Ascending aorta (tissue), 2 donors: Measurements from ENCODE around the gene IFNA14. TPM values are rescaled to one million over a fixed set of nuclear protein-coding genes. Genes with fewer than 3 reads are reported as not detected.

ENCODE experiments used
- DNase-seq, 2 donors: peaks; one replicate each; pipeline ENCODE4 v3.0.0-alpha.2; 2019; ENCODE audit warnings: low spot score in 2 of 2
- H3K27ac ChIP-seq, 2 donors: fragments of 200-600 bp; sonication (generic); one replicate each; pipeline ENCODE4 v1.5.1; 2016 to 2017; ENCODE audit warnings: mild to moderate bottlenecking in 1 of 2
- H3K27me3 ChIP-seq: fragments of 200-600 bp; sonication (generic); one replicate; pipeline ENCODE4 v1.5.1; 2017
- H3K36me3 ChIP-seq, 2 donors: fragments of 200-600 bp; sonication (generic); one replicate each; pipeline ENCODE4 v1.5.1; 2016
- H3K4me1 ChIP-seq, 2 donors: fragments of 200-600 bp; sonication (generic); one replicate each; pipeline ENCODE4 v1.5.1; 2016 to 2017; ENCODE audit warnings: mild to moderate bottlenecking in 1 of 2
- H3K4me3 ChIP-seq, 2 donors: fragments of 200-600 bp; sonication (generic); one replicate each; pipeline ENCODE4 v1.5.1; 2016 to 2017; ENCODE audit warnings: mild to moderate bottlenecking in 1 of 2
- H3K9me3 ChIP-seq, 2 donors: fragments of 200-600 bp; sonication (generic); one replicate each; pipeline ENCODE4 v1.5.1; 2016
- CTCF ChIP-seq, 3 experiments: fragments of 200-600 bp in 2 of 3; fragments of 450-650 bp in 1 of 3; sonication (generic) in 2 of 3; IDR thresholded peaks; one replicate each; pipeline ENCODE4 v1.5.1; 2016 to 2019; ENCODE audit warnings: antibody characterized with exemption in 3 of 3, mild to moderate bottlenecking in 1 of 3, moderate library complexity in 1 of 3
- intact Hi-C: fragments of 100-400 bp; cut with DNase I; formaldehyde crosslinking; loops from one replicate; pipeline ENCODE4 v1.15.1; 2023
- total RNA-seq: library from RNA; depleted of rRNA; stranded (reverse); fragments of >200 nt; gene quantifications from one replicate; pipeline ENCODE4 v1.1.0, GENCODE V29; 2016

IFNA14 gene
- total RNA-seq, 1 donor from 2014 or later = not detected

- no peak for DNase-seq
- H3K27ac ChIP-seq = no peak overlapping the region
- no peaks in the 10 kb centered on the region for H3K4me1 ChIP-seq
- no peak overlapping the region for H3K4me3 ChIP-seq
- H3K27me3 ChIP-seq = no peaks in the 10 kb centered on the region
- no peaks in the 10 kb centered on the region for H3K9me3 ChIP-seq
- H3K36me3 ChIP-seq = no peaks in the 10 kb centered on the region
- no peak for TF ChIP-seq CTCF (IDR thresholded peaks at IDR 0.05)
- intact Hi-C loops = no loop called here
Measured at GRCh38 chr9:21267485-21268346, 27.9 kb upstream of the IFNA14 start.

- no peak overlapping the region for H3K4me3 ChIP-seq
Measured at GRCh38 chr9:21266733-21267484, 27.1 kb upstream of the IFNA14 start.

GRCh38 chr9:21265421-21266189, 25.8 kb upstream of the IFNA14 start:
- no peak for DNase-seq
- intact Hi-C loops = no loop called here
- no peaks in the 10 kb centered on the region for H3K4me1 ChIP-seq
- H3K36me3 ChIP-seq = no peaks in the 10 kb centered on the region
- H3K9me3 ChIP-seq = no peaks in the 10 kb centered on the region
- no peak for TF ChIP-seq CTCF (IDR thresholded peaks at IDR 0.05)
- H3K4me3 ChIP-seq = no peak overlapping the region
- no peaks in the 10 kb centered on the region for H3K27me3 ChIP-seq
- no peak overlapping the region for H3K27ac ChIP-seq

More at GRCh38 chr9:21266733-21267484, 27.1 kb upstream of the IFNA14 start:
- H3K9me3 ChIP-seq = no peaks in the 10 kb centered on the region
- no peak for TF ChIP-seq CTCF (IDR thresholded peaks at IDR 0.05)
- DNase-seq = no peak
- no peaks in the 10 kb centered on the region for H3K36me3 ChIP-seq
- intact Hi-C loops = no loop called here
- H3K4me1 ChIP-seq = no peaks in the 10 kb centered on the region
- H3K27me3 ChIP-seq = no peaks in the 10 kb centered on the region
- H3K27ac ChIP-seq = no peak overlapping the region

GRCh38 chr9:21255538-21256212, 15.9 kb upstream of the IFNA14 start:
- H3K27me3 ChIP-seq = no peaks in the 10 kb centered on the region
- no peak overlapping the region for H3K4me3 ChIP-seq
- intact Hi-C loops = no loop called here
- no peaks in the 10 kb centered on the region for H3K4me1 ChIP-seq
- H3K27ac ChIP-seq = no peak overlapping the region
- TF ChIP-seq CTCF (IDR thresholded peaks at IDR 0.05) = no peak
- H3K36me3 ChIP-seq = no peaks in the 10 kb centered on the region
- DNase-seq = no peak
- no peaks in the 10 kb centered on the region for H3K9me3 ChIP-seq
